GM12874 (cell line): ENCODE measurements around the gene CLTC.

Source experiments
- TF ChIP-seq, protein P1 (sequence below): IDR thresholded peaks from 2 replicates; pipeline ENCODE4 v1.5.1; 2011; ENCODE audit warnings: low read depth, mild to moderate bottlenecking, control low read depth, low read length, moderate library complexity; ENCODE audit not compliant: insufficient read depth

Gene CLTC

DNA sequence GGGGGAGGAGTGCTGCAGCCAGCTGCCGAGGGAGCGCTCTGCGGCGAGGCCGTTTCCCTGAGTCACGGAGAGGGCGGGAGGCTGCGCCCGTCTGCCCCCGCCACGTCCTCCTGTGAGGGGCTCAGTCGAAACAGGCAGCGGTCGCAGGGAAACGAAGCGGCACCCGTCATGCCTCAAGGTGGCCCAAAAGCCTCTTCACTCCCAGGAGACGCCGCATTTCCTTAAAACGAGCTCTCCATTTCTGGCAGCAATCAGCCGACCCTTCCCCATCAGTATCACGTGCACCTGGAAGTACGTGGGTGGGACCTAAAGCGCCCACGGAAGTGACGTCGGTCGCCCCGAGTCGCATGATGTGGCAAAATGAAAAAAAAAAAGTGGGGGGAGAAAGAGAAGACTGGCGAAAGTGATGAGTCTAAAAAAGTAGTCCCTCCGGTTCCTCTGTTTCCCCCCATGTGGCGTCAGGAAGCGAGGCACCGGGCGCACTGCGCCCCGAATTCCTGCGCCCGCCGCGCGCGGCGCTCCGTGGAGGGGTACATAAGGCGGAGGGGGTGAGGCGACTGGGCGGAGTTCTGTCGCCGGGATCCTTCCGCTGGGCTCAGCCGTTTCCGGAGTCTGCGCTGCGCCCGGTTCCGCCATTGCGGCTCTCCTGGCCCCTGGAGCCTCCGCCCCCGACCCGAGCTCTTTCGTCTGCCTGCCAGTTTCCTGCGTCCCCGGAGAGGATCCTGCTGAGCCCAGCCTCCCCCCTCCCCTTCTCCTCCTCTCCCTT is at the start of gene CLTC:
CLTC (plus strand) TSS at position 598 of the 766 bp plus-strand sequence. CDS start 237 bp downstream, outside the sequence.
- TF ChIP-seq, protein P1, sequence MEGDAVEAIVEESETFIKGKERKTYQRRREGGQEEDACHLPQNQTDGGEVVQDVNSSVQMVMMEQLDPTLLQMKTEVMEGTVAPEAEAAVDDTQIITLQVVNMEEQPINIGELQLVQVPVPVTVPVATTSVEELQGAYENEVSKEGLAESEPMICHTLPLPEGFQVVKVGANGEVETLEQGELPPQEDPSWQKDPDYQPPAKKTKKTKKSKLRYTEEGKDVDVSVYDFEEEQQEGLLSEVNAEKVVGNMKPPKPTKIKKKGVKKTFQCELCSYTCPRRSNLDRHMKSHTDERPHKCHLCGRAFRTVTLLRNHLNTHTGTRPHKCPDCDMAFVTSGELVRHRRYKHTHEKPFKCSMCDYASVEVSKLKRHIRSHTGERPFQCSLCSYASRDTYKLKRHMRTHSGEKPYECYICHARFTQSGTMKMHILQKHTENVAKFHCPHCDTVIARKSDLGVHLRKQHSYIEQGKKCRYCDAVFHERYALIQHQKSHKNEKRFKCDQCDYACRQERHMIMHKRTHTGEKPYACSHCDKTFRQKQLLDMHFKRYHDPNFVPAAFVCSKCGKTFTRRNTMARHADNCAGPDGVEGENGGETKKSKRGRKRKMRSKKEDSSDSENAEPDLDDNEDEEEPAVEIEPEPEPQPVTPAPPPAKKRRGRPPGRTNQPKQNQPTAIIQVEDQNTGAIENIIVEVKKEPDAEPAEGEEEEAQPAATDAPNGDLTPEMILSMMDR, result no peak

GRCh38 chr17:59572301-59572924 is 47.3 kb upstream of the CLTC start:
- TF ChIP-seq, protein P1, result no peak

DNA sequence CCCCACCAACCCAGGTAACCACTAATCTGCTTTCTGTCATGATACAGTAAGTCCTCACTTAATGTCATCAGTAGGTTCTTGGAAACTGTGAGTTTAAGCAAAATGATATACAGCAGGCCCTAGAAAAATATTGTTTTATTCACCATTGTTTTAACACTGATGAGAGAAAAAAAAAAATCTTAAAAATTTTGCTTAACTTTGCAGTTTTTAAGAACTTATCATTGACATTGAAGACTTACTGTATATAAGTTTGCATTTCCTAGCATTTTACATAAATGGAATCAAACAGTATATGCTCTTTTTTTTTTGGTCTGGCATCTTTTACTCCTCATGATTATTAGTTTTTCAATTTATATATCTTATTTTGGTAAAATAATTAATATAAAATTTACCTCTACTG is 19.5 kb upstream of the CLTC start:
- TF ChIP-seq, protein P1, result no peak

DNA sequence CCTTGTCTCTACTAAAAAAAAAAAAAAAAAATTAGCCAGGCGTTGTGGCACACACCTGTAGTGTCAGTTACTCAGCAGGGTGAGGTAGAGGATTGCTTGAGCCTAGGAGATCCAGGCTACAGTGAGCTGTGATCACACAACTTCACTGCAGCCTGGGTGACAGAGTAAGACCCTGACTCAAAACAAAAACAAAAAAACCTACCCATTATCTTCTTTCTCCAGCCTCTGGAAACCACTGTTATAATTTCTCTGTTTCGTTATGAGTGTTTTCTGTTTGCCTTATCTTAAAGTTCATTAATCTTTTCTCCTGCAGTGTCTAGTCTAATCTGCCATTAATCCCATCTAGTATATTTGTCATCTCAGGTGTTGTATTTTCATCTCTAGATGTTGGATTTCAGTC is 18.6 kb upstream of the CLTC start:
- TF ChIP-seq, protein P1, result no peak

- TF ChIP-seq, protein P1, result no peak
Observed at GRCh38 chr17:59607061-59607460, 12.6 kb upstream of the CLTC start.

DNA sequence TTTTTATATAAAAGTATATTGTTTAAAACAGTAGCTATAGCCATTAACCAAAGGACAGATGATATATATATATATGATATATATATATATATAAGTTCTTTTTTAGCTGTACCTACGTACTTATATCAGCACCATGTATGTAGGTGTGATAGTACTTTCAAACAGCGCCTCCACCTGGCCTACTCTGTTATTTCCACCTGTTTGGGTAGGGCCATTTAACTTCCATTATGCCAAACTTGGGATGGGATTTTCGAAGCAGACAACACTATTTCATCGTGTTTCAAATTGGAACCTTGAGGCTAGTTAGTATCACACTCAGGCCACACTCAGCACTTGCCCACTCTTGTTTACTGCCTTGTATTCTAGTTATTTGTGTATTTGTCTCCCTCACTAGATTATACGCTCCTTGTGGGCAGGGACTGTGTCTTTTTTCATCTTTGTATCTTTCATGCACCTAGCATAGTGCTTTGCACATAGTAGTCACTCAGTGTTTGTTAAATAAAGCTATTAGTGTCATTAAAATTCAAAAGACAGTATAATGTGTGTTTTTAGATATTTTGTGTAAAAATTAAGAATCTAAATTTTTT is 11.8 kb upstream of the CLTC start:
- TF ChIP-seq, protein P1, result peak; percentile 32; the same call in 1 of the 2 replicates

DNA sequence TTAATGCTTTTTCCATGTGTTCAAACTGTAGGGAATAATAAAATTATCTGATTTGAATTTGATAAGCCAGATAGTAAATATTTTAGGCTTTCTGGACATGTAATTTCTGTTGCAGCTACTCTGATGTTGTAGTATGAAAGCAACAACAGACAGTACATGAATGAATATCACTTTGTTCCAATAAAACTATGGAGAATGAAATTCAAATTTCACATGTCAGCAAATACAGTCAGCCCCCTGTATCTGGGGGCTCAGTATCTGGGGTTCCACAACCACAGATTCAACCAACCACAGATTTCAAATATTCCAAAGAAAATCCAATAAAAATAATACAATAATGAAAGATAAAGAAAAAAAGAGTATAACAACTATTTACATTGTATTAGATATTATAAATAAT is 8.2 kb upstream of the CLTC start:
- TF ChIP-seq, protein P1, result no peak
